Testis (tissue), 3 donors: ENCODE measurements around the gene NKAP. TPM values are rescaled to one million over a fixed set of nuclear protein-coding genes. Genes with fewer than 3 reads are reported as not detected.
A peak's percentile ranks its signal among the peaks of the same experiment; 100 is the strongest.

Source experiments
- DNase-seq: peaks from one replicate; pipeline ENCODE4 v3.0.0-alpha.2; 2019
- H3K27ac ChIP-seq, 2 donors: fragments of 200-600 bp; sonication (generic); one replicate each; pipeline ENCODE4 v1.5.1; 2019
- H3K27me3 ChIP-seq: fragments of 200-600 bp; sonication (generic); one replicate; pipeline ENCODE4 v1.5.1; 2019
- H3K36me3 ChIP-seq: fragments of 200-600 bp; sonication (generic); one replicate; pipeline ENCODE4 v1.5.1; 2017; ENCODE audit warnings: low read depth; ENCODE audit errors: missing control alignments
- H3K4me1 ChIP-seq: fragments of 200-600 bp; sonication (generic); one replicate; pipeline ENCODE4 v1.5.1; 2019
- H3K4me3 ChIP-seq, 2 donors: fragments of 200-600 bp; sonication (generic); one replicate each; pipeline ENCODE4 v1.5.1; 2017 to 2019
- H3K9me3 ChIP-seq: fragments of 200-600 bp; sonication (generic); one replicate; pipeline ENCODE4 v1.5.1; 2017
- POLR2A ChIP-seq: fragments of 450-650 bp; IDR thresholded peaks from one replicate; pipeline ENCODE4 v1.6.1; 2017; ENCODE audit warnings: antibody characterized with exemption, mild to moderate bottlenecking, moderate library complexity
- WGBS, 2 donors: methylation state at CpG; one replicate each; pipeline ENCODE4 v1.1.5; 2018; 5-methylcytosine and 5-hydroxymethylcytosine counted together
- intact Hi-C: fragments of 100-400 bp; cut with DNase I; formaldehyde crosslinking; loops from one replicate; pipeline ENCODE4 v1.15.1; 2023; ENCODE audit warnings: low total_unique reads
- polyA plus RNA-seq: library from polyadenylated mRNA; stranded (reverse); fragments of 350-450 nt; fragmentation: Illumina TruSeq; extraction: RNeasy Lipid Tissue Mini Kit (QIAGEN cat#74804); gene quantifications from one replicate; pipeline ENCODE4 v1.2.3, GENCODE V29; 2014; ENCODE audit warnings: low read depth, low replicate concordance; ENCODE audit not compliant: insufficient read depth
- total RNA-seq, 2 donors: library from RNA; depleted of rRNA; stranded (reverse); fragments of >200 nt; gene quantifications; one replicate each; pipeline ENCODE4 v1.2.3, GENCODE V29; 2016
- TF ChIP-seq, protein P1 (sequence below), 3 experiments: fragments of 450-650 bp in 2 of 3; fragments of 200-600 bp in 1 of 3; sonication (generic) in 1 of 3; IDR thresholded peaks; one replicate each; pipeline ENCODE4 v1.5.1; 2016 to 2019; ENCODE audit warnings: antibody characterized with exemption in 3 of 3, mild to moderate bottlenecking in 2 of 3, moderate library complexity in 1 of 3

NKAP gene
- total and polyA plus RNA-seq, 3 donors from 2014 or later = 4.6 to 16.7 (median 16.3) TPM

DNA sequence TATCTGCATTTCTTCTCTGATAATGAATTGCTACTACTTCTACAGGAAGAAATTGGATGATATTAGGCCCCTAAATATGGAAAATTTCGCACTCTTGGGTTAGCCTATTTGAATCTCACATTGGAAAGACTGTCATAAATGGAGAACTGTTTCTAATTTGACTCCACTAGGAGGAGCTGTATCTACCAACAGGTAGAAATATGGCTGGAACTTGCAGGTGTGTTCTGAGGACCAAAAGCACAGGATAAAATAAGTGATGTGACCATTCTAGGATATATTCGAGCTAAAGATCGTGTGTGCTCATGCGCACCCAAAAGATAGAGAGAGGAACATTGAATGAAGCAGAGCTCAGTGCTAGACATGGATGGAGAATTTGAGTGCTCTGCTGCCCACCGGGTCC, 4.8 kb upstream of the NKAP start:
- no peaks in the 10 kb centered on the region for H3K36me3 ChIP-seq
- H3K27ac ChIP-seq = no peak overlapping the region
- no peaks in the 10 kb centered on the region for H3K27me3 ChIP-seq
- TF ChIP-seq POLR2A = no peak
- TF ChIP-seq, protein P1, sequence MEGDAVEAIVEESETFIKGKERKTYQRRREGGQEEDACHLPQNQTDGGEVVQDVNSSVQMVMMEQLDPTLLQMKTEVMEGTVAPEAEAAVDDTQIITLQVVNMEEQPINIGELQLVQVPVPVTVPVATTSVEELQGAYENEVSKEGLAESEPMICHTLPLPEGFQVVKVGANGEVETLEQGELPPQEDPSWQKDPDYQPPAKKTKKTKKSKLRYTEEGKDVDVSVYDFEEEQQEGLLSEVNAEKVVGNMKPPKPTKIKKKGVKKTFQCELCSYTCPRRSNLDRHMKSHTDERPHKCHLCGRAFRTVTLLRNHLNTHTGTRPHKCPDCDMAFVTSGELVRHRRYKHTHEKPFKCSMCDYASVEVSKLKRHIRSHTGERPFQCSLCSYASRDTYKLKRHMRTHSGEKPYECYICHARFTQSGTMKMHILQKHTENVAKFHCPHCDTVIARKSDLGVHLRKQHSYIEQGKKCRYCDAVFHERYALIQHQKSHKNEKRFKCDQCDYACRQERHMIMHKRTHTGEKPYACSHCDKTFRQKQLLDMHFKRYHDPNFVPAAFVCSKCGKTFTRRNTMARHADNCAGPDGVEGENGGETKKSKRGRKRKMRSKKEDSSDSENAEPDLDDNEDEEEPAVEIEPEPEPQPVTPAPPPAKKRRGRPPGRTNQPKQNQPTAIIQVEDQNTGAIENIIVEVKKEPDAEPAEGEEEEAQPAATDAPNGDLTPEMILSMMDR (IDR thresholded peaks at IDR 0.05) = no peak
- no peak for DNase-seq
- no peaks in the 10 kb centered on the region for H3K9me3 ChIP-seq
- WGBS, 2 donors = 83 to 85% methylated on average over 5 of the region's 5 CpGs
- H3K4me3 ChIP-seq = no peak overlapping the region
- no peaks in the 10 kb centered on the region for H3K4me1 ChIP-seq
- intact Hi-C loops = no loop called here

DNA sequence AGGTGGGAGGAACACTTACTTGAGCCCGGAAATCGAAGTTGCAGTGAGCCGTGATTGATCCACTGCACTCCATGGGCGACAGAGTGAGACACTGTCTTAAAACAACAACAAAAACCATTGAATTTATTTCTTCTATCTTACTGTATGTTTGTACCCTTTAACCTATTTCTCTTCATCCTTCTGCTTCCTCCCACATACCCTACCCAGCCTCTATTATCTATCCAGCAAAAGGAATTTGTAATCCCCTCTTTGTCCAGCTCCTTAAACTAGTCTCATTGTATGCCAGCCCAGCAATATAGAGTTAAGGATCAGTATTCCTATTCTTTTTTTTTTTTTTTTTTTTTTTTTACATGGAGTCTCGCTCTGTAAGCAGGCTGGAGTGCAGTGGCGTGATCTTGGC, 1.9 kb upstream of the NKAP start:
- no peak overlapping the region for H3K4me3 ChIP-seq
- no peaks in the 10 kb centered on the region for H3K4me1 ChIP-seq
- intact Hi-C loops = no loop called here
- 76 to 91% methylated on average over 6 of the region's 6 CpGs for WGBS, 2 donors
- no peak for DNase-seq
- H3K27ac ChIP-seq = no peak overlapping the region
- H3K27me3 ChIP-seq = no peaks in the 10 kb centered on the region
- TF ChIP-seq, protein P1 (IDR thresholded peaks at IDR 0.05) = no peak
- no peak for TF ChIP-seq POLR2A
- H3K9me3 ChIP-seq = no peaks in the 10 kb centered on the region
- no peaks in the 10 kb centered on the region for H3K36me3 ChIP-seq

DNA sequence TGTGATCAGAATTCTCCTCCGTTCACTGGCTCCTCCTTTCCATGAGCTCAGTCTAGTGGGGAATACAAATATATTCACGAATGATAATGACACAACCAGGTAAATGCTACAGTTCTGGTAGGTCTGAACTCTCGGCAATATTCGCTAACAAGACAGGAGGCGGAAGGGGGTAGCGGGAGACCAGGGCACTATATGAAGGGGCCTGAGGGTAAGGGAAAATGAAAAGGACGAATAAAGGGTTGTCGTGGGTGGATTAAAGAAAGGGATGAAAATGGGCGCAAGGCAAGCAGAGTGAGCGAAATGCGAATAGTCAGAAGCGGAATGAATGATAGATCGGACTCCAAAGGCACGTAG, 743 bp downstream of the NKAP start:
- no peaks in the 10 kb centered on the region for H3K27me3 ChIP-seq
- WGBS, 2 donors = 0% methylated on average over 13 to 14 of the region's 14 CpGs
- intact Hi-C loops = no loop called here

DNA sequence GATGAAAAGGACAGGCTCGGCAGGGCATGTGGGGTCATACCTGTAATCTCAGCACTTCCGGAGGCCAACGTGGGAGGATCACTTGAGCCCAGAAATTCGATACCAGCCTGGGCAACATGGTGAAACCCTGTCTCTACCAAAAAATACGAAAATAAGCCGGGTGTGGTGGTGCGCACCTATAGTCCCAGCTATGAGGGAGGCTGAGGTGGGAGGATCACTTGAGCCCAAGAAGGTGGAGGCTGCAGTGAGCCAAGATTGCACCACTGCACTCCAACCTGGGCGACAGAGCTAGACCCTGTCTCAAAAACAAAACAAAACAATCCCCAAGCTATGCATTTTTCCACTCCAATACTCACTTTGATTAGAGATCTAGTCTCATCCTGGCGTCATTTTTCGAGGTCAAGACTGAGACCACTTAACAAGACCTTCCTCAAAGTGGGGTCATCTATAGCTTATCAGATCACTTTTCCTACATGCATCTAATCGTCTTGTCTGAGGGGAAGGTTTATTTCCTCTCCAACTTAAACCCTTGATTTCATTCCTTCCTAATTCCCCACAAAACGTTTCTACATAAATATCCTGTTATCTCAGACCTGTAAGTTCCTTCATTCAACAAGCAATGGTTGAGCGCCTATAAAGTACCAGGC, 1.3 kb downstream of the NKAP start:
- Histone ChIP-seq H3K4me1 (no peaks in the 10 kb centered on the region), H3K36me3 (no peaks in the 10 kb centered on the region), H3K27ac (peak overlapping the region in 1 of 2 donors; percentile 85), H3K4me3 (peak overlapping the region; percentile 63 to 83), H3K9me3 (no peaks in the 10 kb centered on the region), H3K27me3 (no peaks in the 10 kb centered on the region)
- DNase-seq = no peak
- intact Hi-C loops = no loop called here
- TF ChIP-seq, protein P1 (IDR thresholded peaks at IDR 0.05) = no peak
- no peak for TF ChIP-seq POLR2A
- 27 to 28% methylated on average over 11 to 13 of the region's 13 CpGs for WGBS, 2 donors

More for the DNA sequence above, 743 bp downstream of the NKAP start:
- no peaks in the 10 kb centered on the region for H3K4me1 ChIP-seq
- H3K36me3 ChIP-seq = no peaks in the 10 kb centered on the region
- H3K4me3 ChIP-seq = peak overlapping the region; percentile 63 to 83
- DNase-seq = no peak
- H3K27ac ChIP-seq = peak overlapping the region; percentile 85 to 89
- no peaks in the 10 kb centered on the region for H3K9me3 ChIP-seq
- TF ChIP-seq, protein P1 (IDR thresholded peaks at IDR 0.05) = no peak
- TF ChIP-seq POLR2A = no peak

DNA sequence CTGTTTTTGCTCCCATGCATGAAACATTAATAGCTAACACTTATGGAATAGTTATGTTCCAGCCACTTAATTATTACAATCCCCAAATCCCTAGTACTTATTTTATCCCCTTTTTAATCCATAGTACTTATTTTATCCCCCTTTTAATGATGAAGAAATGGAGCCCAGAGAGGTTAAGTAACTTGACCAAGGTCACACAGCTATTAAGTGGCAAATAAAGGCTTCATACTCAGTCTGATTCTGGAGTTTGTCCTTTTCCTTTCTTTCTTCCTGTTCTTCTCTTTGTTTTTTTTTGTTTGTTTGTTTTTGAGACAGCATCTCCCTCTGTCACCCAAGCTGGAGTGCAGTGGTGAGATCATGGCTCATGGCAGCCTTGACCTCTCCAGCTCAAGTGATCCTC, 2.2 kb downstream of the NKAP start:
- H3K27me3 ChIP-seq = no peaks in the 10 kb centered on the region
- no peak for TF ChIP-seq POLR2A
- TF ChIP-seq, protein P1 (IDR thresholded peaks at IDR 0.05) = no peak
- no peak for DNase-seq
- intact Hi-C loops = no loop called here
- H3K9me3 ChIP-seq = no peaks in the 10 kb centered on the region
- H3K27ac ChIP-seq = no peak overlapping the region
- no peaks in the 10 kb centered on the region for H3K36me3 ChIP-seq
- no peaks in the 10 kb centered on the region for H3K4me1 ChIP-seq
- no peak overlapping the region for H3K4me3 ChIP-seq
